NCI-H1092 (cell line): ENCODE results near the gene SHB.
"Not testable (repeated sequence)": the region's sequence is repeated elsewhere in the genome, so short reads cannot be mapped to it uniquely, and the experiment has no call there.

Source experiments
- DNase-seq: peaks from one replicate; lab custom pipeline; 2025; lab: John Stamatoyannopoulos, UW

The SHB gene

DNA sequence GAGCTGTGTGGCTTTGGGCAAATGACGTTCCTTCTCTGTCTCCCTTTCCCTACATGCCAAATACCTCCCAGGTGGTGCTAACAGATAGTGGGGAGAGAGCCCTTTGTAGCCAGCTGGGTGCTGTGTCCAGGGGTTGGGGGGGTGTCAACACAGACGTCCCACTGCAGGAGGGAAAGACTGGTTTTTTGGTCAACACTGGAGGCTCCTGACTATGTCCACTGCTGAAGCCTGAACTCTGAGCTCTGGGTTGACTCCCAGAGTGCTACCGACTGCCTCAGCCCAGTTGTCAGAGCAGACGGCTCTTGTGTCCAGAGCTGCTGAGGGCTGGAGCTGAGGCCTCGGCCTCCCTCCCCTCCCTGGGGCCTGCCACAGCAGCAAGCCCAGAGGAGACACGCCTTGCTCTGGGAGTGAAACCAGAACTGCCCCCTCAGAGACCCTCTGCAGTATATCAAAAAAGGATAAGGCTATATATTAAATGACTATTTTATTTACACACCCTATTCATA is 150.3 kb downstream of the SHB start:
- DNase-seq, result no peak

DNA sequence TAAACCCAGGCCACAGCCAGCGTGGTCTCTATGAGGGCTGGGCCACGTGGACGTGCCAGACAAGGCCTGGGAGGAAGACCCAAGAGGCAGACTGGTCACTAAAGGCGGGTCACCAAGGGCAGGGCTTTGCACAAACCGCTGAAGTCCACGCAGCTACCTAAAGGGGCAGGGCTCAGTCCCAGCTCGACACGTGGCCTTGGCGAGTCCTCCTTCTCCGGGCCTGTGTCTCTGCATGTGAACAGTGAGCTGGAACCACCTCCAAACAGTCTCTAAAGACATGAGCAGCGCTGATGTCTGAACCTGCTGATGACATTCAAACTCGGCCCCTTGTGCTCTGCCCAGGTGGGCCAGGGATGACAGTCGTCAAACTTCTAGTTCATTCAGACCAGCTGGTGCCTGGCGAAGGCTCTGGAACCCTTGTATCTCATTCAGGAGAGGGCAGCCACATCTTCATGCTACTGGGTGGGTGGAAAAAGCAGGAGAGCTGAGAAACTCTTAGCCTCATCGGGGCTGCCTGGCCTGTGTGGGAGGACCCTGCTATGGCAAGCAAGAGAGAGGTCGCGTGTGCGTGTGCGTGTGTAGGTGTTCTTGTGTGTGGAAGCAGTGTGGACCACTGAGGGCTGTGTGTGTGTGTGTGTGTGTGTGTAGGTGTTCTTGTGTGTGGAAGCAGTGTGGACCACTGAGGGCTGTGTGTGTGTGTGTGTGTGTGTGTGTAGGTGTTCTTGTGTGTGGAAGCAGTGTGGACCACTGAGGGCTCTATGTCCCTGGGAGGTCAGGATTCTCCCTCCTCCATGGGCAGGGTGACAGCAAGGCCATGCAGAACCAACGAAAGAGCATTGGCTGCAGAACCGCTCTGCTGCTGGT is 151.0 kb downstream of the SHB start:
- DNase-seq, result no peak

DNA sequence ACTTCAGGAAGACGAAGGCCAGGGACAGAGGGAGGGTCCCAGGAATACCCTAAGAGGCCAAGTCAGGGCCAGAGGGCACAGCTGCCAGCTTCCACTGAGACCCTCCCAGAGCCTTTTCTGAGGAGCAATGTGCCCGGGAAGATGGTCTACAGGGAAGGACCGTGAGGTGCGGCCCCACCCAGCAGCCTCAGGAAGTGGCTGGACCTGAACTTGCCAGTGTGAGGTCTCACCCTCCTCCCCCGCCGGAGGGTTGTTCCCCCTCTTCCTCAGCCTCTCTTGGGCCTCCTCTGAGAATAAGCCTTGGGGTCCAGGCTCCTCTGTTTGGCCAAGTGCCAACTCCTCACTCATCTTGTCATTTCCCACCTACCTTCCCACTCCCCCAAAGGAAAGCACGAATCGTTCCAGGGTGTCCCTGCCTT is 151.7 kb downstream of the SHB start:
- DNase-seq, result no peak

DNA sequence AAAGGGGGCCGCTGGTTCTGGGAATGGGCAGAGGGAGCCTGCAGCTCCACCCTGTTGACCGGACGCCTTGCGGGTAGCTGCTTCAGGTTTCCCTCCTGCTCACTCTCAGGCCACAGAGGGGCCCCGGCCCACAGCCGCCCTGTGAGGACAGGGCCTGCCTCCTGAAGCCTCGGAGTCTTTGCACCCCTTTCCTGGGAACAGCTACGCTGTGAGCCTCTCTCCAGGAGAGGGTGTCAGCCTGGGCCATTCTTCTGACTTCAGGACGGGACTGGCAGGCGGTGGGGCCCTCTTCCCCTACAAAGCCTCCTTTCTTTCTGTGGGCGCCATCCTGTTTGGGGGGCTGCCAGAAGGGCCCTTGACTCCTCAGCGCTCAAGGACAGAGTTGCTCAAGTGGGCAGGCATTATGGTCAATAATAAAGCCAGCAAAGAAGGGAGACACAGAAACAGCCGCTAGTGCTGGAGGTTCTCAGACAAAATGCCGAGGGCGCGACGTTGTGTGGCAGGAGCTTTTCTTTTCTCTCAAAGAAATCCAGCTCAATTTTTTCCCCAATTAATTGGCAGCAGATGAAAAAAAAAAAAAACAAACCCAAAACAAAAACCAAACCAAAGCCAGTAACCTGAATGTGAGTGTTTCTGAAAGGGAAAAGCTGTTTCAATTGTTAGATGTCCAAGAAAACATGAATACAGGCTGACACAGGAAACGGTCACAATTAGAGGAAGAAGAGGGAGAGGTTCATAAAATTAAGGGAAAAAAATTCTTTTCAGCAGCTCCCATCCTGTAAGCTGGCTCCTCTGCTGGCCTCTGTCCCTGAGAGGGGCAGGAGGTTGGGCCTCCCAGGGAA is 152.3 kb downstream of the SHB start:
- peak; percentile 37 for DNase-seq

DNA sequence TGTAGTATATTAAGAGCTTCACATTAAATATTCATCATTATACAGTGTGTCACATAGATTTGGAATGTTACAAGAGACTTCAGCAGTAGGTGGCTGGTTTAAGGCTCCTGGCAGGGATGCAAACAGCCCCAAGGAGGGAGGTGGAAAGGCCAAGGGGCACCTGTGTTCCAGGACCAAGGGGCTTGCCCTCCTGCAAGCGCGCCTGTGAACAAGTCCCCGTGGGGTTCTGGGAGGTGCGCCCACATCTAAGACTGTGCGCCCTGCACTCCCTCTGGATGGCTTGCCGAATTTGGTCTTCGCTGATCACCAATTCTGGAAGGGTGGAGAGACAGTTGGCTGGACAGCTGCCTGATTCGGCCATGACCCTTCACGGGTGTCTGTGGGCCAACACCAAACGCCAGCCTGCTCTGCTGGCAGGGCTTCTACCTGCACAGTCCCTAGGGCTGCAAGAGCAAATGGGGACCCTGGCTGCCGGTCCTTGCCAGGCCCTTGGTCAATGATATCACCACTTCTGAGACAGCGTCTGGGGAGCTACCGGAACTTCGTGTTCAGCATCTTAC is 153.0 kb downstream of the SHB start:
- DNase-seq, result no peak

DNA sequence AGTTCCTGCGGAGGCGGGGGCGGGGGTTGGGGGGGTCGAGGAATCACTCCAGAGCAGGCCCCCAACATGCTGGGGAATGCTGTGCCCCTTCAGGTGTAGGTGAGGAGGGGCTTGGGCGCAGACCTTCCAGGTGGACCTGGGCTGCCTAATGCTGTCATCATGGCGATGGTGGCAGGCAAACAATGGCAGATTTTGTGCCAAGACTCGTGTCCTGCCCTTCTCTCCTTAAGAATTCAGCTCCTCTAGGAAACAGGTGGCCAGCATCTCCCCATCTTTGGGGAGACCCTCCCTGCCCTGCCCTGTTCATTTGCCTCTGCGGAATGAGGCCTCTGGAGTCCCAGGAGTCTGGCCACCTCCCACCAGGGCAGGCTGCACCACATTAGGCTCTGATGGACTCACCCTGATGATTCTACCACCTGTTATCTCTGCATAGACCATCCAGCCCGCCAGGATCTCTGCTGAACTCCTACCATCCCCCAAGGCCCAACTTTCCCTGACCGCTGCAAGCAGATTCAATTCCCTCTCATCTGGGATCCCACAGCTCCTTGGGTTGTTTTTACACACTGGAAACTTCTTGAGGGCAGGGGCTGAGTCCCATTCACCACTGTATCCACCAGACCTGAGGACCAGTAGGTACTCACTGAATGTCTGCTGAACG is 154.2 kb downstream of the SHB start:
- no peak for DNase-seq

DNA sequence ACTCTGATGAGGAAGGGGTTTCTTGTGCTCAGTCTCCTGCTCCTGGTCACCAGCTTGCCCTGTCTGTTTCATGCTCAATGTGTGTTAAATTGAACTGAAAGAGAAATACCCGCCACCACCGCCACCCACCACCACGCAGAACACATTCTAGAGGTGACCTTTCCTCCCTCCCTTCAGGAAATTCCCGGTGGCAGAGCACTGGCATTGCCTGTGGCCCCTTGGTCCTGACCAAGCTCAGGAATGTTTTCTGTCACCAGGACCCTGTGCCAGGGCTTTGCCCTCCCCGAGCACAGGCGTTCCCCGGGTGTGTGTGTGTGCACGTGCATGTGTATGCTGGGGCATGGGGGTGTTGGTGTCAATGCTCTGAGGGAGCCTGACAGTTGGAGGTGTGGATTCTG is 154.9 kb downstream of the SHB start:
- no peak for DNase-seq

DNA sequence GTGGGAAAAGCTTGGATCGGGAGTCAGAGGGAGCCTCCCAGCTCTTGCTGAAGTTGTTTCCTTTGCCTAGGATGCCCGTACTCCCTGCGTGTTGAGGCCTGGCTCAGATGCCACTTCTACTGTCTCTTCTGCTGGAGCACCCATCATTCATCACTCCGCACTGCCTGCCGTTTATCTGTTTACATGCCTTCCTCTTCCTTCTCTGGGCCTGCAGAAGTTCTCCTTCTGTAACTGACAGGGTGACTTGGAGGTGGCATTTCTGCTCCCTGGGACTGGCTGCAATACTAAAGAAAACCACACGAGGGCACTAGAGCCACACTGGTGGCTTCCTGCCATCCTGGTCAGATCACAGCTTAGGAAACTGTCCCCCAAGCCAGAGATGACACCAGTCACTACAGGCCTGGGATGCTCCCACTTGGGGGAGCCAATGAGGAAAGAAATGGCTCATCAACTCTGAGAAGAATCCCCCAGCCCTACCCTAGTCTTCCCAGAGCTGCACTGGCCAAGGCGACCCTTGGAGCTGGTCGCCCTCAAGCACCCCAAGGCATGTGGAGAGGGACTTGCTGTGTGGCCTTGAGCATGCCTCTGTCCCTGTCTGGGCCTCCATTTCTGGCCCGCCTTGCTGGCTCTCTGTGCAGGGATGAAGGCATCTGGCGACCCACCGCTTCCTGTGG is 155.4 kb downstream of the SHB start:
- DNase-seq, result peak; percentile 78

DNA sequence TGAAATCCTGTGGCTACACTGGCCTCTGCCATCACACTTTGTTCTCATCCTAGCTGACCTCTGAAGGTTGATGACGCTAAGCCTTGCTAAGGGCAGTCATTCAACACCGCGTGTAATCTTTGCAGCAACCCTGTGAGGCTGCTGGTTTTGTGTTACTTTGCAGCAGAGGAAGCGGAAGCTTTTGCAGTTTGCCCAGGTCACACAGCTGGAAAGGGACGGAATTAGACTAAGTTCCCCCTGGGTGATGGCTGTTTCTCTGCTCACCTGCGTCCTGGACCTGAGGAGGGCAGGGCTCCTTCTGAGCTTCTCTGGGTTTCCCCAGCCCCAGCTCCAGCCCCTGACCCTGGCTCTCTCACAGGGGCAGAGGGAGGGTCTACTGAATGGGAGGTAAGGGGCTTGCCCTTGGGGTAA is 157.8 kb downstream of the SHB start:
- no peak for DNase-seq

DNA sequence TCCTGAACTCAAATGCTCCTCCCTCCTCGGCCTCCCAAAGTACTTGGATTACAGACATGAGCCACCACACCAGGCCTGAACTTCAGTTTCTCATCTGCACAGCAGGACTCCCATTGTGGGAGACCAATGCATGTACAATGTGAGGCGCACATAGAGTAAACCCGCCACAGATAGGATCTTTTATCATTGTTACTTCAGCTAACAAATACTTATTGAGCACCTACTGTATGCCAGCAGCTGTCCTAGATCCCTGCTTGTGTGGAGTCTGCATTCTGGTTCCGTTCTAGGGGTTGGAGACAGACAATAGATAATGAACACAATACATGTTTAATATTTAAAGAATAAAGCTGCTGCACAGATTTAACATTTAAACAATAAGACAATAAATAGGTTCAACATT is 158.8 kb downstream of the SHB start:
- no peak for DNase-seq

DNA sequence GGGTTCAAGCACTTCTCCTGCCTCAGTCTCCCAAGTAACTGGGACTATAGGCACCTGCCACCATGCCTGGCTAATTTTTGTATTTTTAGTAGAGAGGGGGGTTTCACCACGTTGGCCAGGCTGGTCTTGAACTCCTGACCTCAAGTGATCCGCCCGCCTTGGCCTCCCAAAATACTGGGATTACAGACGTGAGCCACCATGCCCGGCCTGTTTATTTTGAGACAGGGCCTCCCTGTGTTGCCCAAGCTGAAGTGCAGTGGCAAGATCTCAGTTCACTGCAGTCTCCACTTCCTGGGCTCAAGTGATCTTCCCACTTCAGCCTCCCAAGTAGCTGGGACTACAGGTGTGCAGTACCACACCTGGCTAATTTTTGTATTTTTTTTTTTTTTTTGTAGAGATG is 159.2 kb downstream of the SHB start:
- not testable (repeated sequence) for DNase-seq

DNA sequence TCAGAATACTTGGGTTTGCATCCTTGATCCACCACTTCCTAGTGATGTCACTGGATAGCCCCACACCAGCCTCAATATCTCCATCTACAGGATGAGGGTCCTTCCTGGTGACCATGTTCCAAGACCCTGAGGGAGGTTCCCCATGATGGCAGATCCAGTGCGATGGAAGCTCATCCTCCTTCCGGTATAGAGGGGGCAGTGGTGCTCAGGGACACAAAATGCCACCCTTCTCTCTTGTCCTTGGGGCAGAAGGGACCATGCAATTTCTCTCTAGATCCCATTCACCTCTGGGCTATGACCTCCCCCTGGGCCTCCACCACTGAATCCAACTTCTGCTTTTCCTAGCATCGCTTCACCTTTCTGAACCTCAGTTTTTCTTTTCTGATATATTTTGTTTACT is 159.7 kb downstream of the SHB start:
- DNase-seq, result no peak

DNA sequence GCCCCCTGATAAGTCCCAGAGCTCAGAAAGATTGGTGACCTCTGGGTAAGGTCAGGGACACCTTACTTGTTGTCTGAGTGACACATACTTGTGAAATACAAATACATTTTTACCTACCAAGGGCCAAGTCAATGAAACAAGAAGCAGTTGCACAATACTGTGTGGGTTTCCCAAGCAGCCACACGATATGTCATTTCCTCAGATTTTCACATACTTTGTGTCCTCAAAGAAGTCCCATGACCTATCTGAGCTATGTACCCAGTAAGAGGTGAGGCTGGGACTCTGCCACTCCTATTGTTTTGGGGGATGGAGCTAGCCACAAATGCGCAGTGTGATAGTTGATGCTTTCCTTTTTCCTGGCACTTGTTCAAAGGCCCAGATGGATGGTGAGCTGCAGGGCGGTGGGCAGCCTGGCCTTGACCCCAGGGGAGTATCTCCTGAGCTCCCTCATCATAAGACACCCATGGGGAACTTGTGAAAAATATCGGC is 160.3 kb downstream of the SHB start:
- no peak for DNase-seq

DNA sequence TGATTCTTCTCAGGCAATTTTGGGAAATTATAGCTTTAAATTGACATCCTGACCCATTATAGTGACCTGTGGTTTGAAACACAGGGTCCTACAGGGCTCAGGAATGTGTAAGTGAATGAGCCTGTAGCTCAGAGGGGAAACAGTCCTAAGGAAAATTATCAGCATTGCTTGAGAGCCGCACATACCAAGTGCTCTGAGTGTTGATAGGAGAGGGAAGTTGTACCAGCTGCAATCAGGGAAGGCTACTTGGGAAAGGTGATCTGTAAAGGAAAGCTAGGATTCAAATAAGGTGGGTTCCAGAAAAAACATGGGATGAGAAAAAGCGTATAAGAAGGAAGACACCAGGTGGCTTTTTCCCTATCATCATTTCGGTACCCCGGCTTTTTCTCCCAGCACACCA is 160.7 kb downstream of the SHB start:
- DNase-seq, result no peak

DNA sequence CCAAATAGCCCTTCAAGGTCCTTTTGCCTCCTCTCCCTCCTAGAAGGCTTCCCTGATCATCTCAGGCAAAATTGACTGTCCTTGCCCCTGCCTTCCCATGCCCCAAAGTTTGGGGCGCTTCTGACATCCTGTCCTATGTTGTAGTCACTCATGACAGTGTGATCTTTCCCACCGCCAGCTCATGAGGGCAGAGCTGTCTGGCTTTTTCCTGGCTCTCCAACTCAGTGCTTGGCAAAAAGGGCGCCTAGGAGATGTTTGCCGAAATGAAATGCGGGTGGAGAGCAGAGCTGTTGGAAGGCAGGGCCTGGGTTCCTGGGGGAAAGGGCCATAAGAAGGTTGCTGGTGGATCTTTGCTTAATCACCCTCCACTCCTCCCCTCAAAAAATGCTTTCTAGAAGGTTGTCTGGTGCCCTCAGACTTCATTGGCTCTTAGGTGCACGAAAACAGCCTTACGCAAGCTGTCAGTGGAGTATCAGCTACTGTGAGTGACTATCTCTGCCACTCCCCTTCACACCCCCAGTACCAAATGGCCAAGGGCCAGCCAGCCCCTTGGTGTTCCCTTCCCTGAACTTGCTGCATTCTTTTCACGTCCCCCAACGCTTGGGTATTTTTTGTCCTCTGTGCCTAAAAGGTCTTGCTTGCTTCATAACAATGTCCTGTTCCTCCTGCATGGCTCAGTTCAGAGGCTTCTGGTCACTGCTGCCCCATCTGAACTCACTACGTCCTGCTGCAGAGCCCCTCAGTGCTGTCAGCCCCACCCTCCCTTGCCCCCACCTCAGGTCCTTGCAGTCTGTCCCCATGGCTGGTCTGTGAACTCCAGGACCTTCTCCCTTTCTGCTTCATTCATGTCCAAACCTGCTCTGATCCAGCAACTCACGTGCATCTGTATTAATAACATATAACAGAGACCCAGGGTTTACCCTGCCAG is 162.5 kb downstream of the SHB start:
- no peak for DNase-seq

DNA sequence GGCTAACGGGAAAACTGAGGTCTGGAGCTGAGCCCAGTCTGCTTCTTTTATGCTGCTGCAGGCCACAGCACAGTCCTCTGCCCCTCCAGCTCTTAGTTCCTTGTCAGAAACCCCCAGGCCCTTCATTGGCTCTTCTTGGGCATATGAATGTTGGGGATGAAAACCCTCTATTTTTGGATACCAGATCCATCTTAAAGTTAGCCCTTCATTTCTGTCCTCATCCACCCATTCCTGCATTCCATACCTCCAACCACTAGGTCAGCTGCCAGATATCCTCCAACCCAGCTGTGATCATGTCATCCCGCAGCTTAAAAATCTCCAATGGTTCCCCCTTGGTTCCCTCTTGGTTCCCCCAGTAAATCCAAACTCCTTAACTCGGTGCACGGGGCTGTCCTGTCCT is 163.3 kb downstream of the SHB start:
- no peak for DNase-seq

DNA sequence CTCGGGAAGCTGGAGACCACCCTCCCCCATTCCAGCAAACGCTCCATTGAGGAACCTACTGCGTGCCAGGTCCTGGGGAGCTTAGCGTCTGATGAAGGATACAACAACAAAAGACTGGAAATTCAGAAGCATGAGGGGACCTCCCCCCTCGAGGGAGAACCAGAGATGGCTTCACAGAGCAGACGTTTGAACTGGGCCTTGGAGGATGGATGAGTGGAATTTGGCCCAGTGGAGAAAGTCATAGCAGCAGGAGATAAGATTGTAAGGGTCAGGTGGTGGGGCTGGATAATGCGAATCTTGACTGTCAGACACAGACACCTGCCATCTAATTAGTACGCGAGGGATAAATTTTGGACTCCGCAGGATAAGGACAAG is 163.9 kb downstream of the SHB start:
- no peak for DNase-seq

DNA sequence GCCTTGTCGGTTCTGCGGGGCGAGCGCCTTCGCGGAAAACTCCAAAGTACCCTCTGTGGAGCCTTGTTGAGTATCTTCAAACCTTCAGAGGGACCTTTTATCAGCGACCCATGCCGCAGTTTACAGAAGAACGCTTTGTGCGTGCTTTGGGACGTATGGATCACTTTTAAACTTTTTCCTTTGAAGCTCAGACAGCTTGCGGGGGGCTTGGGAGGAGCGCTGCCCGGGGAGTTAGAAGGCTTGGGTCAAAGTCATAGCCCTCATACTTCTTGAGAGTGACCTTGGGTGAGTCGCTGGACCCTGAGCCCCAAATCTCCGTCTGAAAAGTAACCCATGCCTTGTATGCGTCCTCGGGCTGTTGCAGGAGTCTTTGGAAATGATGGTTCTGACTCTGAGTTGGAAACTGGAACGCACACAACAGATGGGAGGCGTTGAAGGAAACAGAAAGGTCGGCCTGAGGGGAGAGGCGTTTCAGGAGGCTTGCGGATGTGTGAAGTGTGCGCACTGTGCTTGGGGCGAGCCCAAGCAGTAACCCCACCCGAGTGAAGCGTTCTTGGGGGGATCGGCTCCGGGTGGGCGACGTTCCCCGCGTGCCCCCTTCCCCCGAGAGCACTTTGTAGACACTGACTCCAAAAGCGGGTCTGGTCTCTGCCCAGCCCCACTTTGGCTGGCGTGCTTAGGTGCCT is 164.4 kb downstream of the SHB start:
- DNase-seq, result no peak

DNA sequence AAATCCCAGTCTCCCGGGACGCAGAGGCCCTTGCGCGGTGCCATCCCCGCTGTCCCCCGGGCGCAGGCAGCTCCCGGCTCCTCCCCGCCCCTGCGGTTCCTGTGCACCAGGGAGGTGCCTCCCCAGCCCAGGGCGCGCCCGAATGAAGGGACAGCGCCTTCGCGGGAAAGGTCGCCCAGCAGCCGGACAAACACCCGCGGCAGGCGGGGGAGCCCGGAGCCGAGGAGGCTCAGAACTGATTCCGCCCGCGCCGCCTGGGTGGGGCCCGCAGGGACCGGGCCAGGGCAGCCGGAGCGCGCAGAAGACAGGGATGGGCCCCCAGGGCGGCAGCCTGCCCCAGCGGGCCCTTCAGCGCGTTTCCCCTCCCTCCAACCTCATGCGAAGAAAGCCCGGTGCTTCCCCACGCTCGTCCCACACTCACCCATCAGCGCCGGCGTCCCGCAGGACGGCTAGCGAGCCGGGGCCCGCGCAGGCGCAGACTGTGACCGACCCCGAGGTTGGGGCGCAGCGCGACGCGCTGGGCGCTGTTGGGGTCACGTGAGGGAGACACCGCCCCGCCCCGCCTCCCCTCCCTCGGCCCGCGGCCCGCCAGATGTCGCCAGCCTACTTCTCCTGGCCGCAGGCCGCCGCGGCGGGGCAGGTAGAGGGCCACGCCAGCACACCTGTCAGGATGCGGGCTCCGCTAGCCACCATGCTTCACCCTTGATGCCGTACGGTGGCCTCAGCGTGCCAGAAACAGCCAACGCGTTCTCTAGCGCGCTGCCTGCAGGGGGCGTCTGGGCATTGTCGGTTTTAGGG is 165.2 kb downstream of the SHB start, which contains the start of gene SLC25A51:
Gene SLC25A51, minus strand, starts transcription at position 481 of the 798 bp plus-strand sequence. CDS start 15,577 bp downstream, outside the sequence.
- peak; percentile 92 for DNase-seq
